K562 (cell line): ENCODE data around the gene KLHL22. TPM values are rescaled to one million over a fixed set of nuclear protein-coding genes. Genes with fewer than 3 reads are reported as not detected.

ENCODE experiments used
- BRD4 ChIP-seq: fragments of 200-600 bp; sonication (generic); IDR thresholded peaks from 2 replicates; pipeline ENCODE4 v1.6.1; 2017; ENCODE audit warnings: inconsistent platforms
- CBX3 ChIP-seq, 2 experiments: IDR thresholded peaks; 1 replicate in 1 of 2; 2 replicates in 1 of 2; pipeline ENCODE4 v1.6.1; 2012; ENCODE audit warnings: inconsistent platforms in 2 of 2, low read length in 2 of 2, borderline replicate concordance in 1 of 2, control low read depth in 1 of 2
- COPS2 ChIP-seq: fragments of 450-650 bp; conservative IDR thresholded peaks from 2 replicates; pipeline ENCODE4 v1.6.1; 2016; ENCODE audit warnings: mild to moderate bottlenecking, moderate library complexity
- ETV5 ChIP-seq: sonication (generic); formaldehyde crosslinking; IDR thresholded peaks from 2 replicates; pipeline ENCODE4 v1.4.0; 2020; ENCODE audit warnings: low read depth, mild to moderate bottlenecking, missing genetic modification reagents
- KLF13 ChIP-seq: fragments of 450-650 bp; IDR thresholded peaks from 2 replicates; pipeline ENCODE4 v1.6.1; 2016; ENCODE audit warnings: missing genetic modification characterization, low read depth, mild to moderate bottlenecking, missing compliant biosample characterization, moderate library complexity, borderline replicate concordance
- MXI1 ChIP-seq: IDR thresholded peaks from 2 replicates; pipeline ENCODE4 v1.6.1; 2011; ENCODE audit warnings: low read depth, mild to moderate bottlenecking, improper control_type of control experiment, low read length
- PTBP1 ChIP-seq: fragments of 200-400 bp; formaldehyde crosslinking; IDR thresholded peaks from 2 replicates; pipeline ENCODE4 v1.6.1; 2017; ENCODE audit warnings: low read depth, low read length
- SETDB1 ChIP-seq: IDR thresholded peaks from one replicate; pipeline ENCODE4 v1.6.1; 2012; ENCODE audit warnings: low read length, control low read depth, inconsistent platforms
- SMAD1 ChIP-seq: fragments of 150-350 bp; IDR thresholded peaks from 2 replicates; pipeline ENCODE4 v1.6.1; 2014; ENCODE audit warnings: low read length, low read depth; ENCODE audit not compliant: partially characterized antibody
- SRSF9 ChIP-seq: fragments of 200-400 bp; formaldehyde crosslinking; IDR thresholded peaks from 2 replicates; pipeline ENCODE4 v1.6.1; 2017; ENCODE audit warnings: low read depth, low read length, borderline replicate concordance
- ZHX1 ChIP-seq: fragments of 150-350 bp; conservative IDR thresholded peaks from 2 replicates; pipeline ENCODE4 v1.6.1; 2014; ENCODE audit warnings: low read length
- ZKSCAN3 ChIP-seq: fragments of 250-450 bp; sonication (Bioruptor Pico); IDR thresholded peaks from 2 replicates; pipeline ENCODE4 v1.4.0; 2020
- ZNF239 ChIP-seq: fragments of 250-450 bp; sonication (Bioruptor Pico); IDR thresholded peaks from 2 replicates; pipeline ENCODE4 v1.4.0; 2020; ENCODE audit warnings: mild to moderate bottlenecking
- ZNF280A ChIP-seq: fragments of 450-650 bp; IDR thresholded peaks from 2 replicates; pipeline ENCODE4 v1.6.1; 2018; ENCODE audit warnings: mild to moderate bottlenecking, low read depth; ENCODE audit not compliant: partially characterized antibody
- ZNF707 ChIP-seq: fragments of 250-450 bp; sonication (Bioruptor Pico); conservative IDR thresholded peaks from 2 replicates; pipeline ENCODE4 v1.8.0; 2022; ENCODE audit warnings: inconsistent platforms, mild to moderate bottlenecking, moderate library complexity
- ZNF764 ChIP-seq: fragments of 250-450 bp; sonication (Bioruptor Pico); IDR thresholded peaks from 2 replicates; pipeline ENCODE4 v1.4.0; 2020; ENCODE audit warnings: low read depth, mild to moderate bottlenecking, moderate library complexity
- polyA plus RNA-seq, 8 experiments: library from polyadenylated mRNA; depleted of rRNA in 4 of 8; stranded (reverse) in 5 of 8; unstranded in 3 of 8; fragments of >200 nt; fragmentation: Nextera tagmentation in 2 of 8; fragmentation: Illumina TruSeq in 1 of 8; extraction: Ambion mirVana in 2 of 8; extraction: Trizol in 1 of 8; gene quantifications; 2 replicates each; pipeline versions ENCODE4 v1.2.1 to v1.2.3, GENCODE V29; 2011 to 2014; ENCODE audit warnings: inconsistent platforms in 1 of 8, missing spikeins in 1 of 8
- total RNA-seq, 7 experiments: library from RNA; depleted of rRNA in 6 of 7; stranded (reverse); fragments of >200 nt in 6 of 7; fragmentation: Illumina TruSeq in 2 of 7; extraction: Trizol in 2 of 7; gene quantifications; 2 replicates each; pipeline versions ENCODE4 v1.2.1 to v1.2.3, GENCODE V29; 2011 to 2021; ENCODE audit warnings: low replicate concordance in 1 of 7
- TF ChIP-seq, protein P1 (sequence below): fragments of 250-450 bp; sonication (Bioruptor Pico); IDR thresholded peaks from 2 replicates; pipeline ENCODE4 v1.5.0; 2022; ENCODE audit warnings: mild to moderate bottlenecking
- TF ChIP-seq, protein P2 (sequence below): fragments of 250-450 bp; sonication (Bioruptor Pico); IDR thresholded peaks from 2 replicates; pipeline ENCODE4 v1.9.0; 2021; ENCODE audit warnings: mild to moderate bottlenecking, inconsistent platforms

The KLHL22 gene
- total and polyA plus RNA-seq, 9 of the 15 experiments (the other 6 are each of a cell fraction or from before 2014, with no cell fraction given): 1.3 to 25.6 (median 15.2) TPM

- TF ChIP-seq MXI1 (peak; percentile 76; the same call in 1 of the 2 replicates), SMAD1 (peak; percentile 95), KLF13 (tag) (peak; percentile 96), CBX3 (IDR thresholded peaks at IDR 0.05; ENCODE audit: borderline replicate concordance in 1 of 2, low read length in 2 of 2) (peak; percentile 78 to 92), BRD4 (peak; percentile 97), ZNF764 (CRISPR knock-in tag) (peak; percentile 85), ETV5 (CRISPR knock-in tag) (no peak), SETDB1 (peak; percentile 97), ZNF707 (CRISPR knock-in tag) (peak; percentile 62; the same call in 1 of the 2 replicates), COPS2 (no peak), ZNF239 (CRISPR knock-in tag) (peak; percentile 76), PTBP1 (peak; percentile 82; the same call in 1 of the 2 replicates), SRSF9 (no peak), ZHX1 (peak; percentile 93; the same call in 1 of the 2 replicates), ZNF280A (no peak), ZKSCAN3 (CRISPR knock-in tag) (0 out of 2 replicates have a peak, but pooled peaks have one; percentile 16)
- TF ChIP-seq, protein P1, sequence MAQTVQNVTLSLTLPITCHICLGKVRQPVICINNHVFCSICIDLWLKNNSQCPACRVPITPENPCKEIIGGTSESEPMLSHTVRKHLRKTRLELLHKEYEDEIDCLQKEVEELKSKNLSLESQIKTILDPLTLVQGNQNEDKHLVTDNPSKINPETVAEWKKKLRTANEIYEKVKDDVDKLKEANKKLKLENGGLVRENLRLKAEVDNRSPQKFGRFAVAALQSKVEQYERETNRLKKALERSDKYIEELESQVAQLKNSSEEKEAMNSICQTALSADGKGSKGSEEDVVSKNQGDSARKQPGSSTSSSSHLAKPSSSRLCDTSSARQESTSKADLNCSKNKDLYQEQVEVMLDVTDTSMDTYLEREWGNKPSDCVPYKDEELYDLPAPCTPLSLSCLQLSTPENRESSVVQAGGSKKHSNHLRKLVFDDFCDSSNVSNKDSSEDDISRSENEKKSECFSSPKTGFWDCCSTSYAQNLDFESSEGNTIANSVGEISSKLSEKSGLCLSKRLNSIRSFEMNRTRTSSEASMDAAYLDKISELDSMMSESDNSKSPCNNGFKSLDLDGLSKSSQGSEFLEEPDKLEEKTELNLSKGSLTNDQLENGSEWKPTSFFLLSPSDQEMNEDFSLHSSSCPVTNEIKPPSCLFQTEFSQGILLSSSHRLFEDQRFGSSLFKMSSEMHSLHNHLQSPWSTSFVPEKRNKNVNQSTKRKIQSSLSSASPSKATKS (CRISPR knock-in tag): peak; percentile 82; the same call in 1 of the 2 replicates
- TF ChIP-seq, protein P2, sequence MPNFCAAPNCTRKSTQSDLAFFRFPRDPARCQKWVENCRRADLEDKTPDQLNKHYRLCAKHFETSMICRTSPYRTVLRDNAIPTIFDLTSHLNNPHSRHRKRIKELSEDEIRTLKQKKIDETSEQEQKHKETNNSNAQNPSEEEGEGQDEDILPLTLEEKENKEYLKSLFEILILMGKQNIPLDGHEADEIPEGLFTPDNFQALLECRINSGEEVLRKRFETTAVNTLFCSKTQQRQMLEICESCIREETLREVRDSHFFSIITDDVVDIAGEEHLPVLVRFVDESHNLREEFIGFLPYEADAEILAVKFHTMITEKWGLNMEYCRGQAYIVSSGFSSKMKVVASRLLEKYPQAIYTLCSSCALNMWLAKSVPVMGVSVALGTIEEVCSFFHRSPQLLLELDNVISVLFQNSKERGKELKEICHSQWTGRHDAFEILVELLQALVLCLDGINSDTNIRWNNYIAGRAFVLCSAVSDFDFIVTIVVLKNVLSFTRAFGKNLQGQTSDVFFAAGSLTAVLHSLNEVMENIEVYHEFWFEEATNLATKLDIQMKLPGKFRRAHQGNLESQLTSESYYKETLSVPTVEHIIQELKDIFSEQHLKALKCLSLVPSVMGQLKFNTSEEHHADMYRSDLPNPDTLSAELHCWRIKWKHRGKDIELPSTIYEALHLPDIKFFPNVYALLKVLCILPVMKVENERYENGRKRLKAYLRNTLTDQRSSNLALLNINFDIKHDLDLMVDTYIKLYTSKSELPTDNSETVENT (CRISPR knock-in tag): peak; percentile 98
Measured at GRCh38 chr22:20495861-20496681, 476 bp upstream of the KLHL22 start (continued).
